ENCODE measurements around the gene FCRLB.
"Not testable (repeated sequence)": the region's sequence is repeated elsewhere in the genome, so short reads cannot be mapped to it uniquely, and the experiment has no call there.

Gene FCRLB, protein sequence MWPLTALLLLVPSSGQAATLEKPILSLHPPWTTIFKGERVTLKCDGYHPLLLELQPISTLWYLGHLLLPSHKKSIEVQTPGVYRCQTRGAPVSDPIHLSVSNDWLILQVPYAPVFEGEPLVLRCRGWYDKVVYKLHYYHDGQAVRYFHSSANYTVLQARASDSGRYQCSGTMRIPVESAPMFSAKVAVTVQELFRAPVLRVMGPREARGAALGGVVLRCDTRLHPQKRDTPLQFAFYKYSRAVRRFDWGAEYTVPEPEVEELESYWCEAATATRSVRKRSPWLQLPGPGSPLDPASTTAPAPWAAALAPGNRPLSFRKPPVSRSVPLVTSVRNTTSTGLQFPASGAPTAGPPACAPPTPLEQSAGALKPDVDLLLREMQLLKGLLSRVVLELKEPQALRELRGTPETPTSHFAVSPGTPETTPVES

GRCh38 chr1:161720956-161721737 is at the start of gene FCRLB:
Gene FCRLB (plus strand): TSS chr1:161721544. CDS start chr1:161722673, 1,129 bp downstream.
- no peak for DNase-seq

DNA sequence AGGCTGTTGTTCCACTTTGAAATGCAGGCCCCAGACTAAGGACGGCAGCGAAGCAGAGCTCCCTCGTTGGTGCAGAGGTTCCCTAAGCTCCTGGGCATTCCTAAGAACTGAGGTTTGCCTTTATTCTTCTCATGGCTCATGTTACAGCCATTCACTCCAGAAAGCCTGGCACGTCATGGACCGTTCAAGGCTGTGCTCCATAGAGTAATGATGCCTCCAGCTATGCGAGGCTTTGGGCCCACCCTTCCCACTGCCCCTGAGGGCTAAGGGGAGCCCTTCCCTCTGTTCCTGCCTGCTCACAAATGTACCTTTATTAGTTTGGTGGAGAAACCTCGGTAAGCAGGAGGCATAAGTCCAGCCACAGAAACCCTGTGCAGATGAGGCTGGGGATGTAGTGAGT is 47.9 kb upstream of the FCRLB start:
- DNase-seq, result not testable (repeated sequence)

DNA sequence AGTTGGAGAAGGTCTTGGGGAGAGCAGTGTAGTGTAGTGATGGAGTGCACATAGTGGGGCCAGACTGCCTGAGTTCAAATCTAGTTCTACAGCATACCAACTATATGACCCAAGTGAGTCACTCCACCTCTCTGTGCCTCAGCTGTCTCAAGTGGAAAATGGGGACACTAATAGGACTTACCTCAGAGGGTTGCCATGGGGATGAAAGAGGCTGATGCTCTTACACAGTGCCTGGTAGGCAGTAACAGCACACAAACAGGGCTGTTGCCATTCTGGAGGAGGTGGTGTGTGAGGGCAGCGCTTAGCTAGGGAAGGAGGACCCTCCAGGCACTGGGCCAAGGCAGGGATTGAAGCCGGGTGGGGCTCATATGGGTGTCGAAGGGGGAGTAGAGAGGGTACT is 46.9 kb upstream of the FCRLB start:
- DNase-seq, result not testable (repeated sequence)

DNA sequence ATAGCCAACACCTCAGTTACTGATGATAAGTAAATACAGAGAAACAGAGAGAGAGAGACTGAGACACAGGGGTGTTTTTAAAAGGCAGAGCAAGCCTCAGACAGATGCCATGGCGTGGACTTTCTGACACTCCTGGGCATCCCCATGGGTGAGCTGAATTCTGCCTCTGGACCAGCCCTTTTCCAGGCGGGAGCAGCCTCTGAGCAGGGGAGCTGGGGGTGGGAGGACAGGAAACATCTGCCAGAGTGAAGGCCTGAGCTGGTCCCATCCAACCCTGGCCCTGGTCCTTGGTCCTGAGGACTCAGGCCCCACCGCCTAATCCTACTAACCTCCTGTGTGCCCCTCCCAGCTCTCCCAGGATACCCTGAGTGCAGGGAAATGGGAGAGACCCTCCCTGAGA is 46.4 kb upstream of the FCRLB start:
- not testable (repeated sequence) for DNase-seq

DNA sequence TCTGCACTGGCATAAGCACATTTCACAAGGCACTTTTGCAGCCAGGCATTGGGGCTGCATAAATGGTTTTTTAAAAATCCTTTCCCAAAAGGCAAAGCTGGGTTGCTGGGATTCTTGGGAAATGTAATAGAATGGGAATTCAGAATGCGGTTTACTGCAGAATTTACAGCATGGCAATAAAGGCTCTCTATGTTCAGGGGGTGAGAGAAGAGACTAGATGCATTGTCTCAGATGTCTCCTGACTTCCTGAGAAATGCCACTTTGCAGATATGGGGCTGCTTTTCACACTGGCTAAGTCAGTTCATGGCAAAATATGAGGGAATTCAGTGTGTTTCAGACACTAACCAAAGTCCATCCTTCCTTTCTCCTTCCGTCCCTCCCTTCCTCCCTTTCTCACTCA is 44.9 kb upstream of the FCRLB start:
- no peak for DNase-seq

DNA sequence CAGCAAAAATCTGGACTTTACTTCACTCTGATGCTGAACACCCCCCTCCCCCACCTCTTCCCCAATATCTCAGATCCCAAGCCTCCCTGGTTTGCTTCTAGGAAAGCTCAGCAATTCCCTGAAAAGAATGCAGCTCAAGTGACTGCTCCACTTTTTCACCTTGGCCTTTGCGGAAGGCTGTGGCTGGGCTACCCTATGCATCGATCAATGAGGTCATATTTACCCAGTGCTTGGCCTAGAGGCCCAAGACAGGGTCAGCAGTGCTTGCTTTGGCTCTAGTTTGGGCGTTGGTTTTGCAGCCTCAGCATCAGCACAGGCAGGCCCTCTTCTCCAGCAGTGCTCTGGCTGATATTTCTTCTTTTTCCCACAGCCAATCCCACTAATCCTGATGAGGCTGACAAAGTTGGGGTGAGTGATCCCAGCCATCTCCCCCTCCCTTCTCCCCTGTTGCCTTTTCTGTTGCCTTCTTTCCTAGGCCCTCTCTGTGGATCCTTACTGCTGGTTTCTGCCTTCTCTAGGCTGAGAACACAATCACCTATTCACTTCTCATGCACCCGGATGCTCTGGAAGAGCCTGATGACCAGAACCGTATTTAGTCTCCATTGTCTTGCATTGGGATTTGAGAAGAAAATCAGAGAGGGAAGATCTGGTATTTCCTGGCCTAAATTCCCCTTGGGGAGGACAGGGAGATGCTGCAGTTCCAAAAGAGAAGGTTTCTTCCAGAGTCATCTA is 44.2 kb upstream of the FCRLB start:
- no peak for DNase-seq

DNA sequence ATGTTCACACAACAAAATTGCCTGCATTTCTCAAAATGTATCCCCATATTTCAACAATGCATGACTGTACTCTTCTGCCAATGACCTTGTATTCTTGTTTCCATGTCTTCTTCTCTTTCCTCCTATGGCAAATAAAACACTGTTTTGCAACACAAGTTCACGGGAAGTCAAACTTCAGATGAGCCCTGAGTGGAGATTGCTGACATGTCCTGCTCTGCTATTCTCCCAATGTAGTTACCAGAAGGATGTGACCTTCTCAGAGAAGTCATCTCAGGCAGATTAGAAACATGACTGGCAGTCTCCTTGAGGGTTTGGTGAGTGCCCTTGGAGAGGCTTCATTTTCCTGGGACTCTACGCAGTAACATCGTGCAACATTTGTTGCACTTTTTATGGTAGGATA is 42.8 kb upstream of the FCRLB start:
- DNase-seq, result no peak

DNA sequence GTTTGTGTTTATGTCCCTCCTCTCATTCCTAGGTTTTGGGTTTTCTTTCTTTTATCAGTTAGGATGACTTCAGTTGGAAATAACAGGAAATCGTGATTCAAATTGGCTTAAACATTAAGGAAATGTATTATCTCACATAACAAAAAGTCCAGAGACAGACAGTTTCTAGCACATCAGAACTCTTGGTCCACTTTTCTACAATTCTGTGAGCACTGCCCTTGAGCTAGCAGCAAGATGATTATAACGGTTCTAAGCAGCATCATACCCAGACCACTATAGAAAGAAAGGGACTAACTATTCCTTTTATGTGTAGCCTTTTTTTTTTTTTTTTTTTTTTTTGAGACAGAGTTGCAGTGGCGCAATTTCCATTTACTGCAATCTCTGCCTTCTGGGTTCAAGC is 39.5 kb upstream of the FCRLB start:
- DNase-seq, result no peak

- DNase-seq, result no peak
Observed at GRCh38 chr1:161688946-161689345, 32.4 kb upstream of the FCRLB start.

- DNase-seq, result no peak
Observed at GRCh38 chr1:161691846-161692245, 29.5 kb upstream of the FCRLB start.

- not testable (repeated sequence) for DNase-seq
Observed at GRCh38 chr1:161693020-161693712, 28.2 kb upstream of the FCRLB start.

DNA sequence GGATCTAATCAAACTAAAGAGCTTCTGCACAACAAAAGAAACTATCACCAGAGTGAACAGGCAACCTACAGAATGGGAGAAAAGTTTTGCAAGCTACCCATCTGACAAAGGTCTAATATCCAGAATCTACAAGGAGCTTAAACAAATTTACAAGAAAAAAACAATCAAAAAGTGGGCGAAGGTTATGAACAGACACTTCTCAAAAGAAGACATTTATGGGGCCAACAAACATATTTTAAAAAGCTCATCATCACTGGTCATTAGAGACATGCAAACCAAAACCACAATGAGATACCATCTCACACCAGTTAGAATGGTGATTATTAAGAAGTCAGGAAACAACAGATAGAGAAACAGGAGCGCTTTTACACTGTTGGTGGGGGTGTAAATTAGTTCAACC is 23.0 kb upstream of the FCRLB start:
- DNase-seq, result not testable (repeated sequence)

DNA sequence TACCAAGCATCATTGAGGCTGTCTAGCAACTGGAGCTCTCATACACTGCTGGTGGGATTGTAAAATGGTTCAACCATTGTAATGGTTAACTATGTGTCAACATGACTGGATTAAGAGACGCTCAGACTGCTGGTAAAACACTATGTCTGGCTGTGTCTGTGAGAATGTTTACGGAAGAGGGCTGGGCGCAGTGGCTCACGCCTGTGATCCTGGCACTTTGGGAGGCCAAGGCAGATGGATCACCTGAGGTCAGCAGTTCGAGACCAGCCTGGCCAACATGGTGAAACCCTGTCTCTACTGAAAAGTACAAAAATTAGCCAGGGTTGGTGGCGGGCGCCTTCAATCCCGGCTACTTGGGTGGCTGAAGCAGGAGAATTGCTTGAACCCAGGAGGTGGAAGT is 19.1 kb upstream of the FCRLB start:
- no peak for DNase-seq

GRCh38 chr1:161705537-161705936 is 15.8 kb upstream of the FCRLB start:
- DNase-seq, result no peak

DNA sequence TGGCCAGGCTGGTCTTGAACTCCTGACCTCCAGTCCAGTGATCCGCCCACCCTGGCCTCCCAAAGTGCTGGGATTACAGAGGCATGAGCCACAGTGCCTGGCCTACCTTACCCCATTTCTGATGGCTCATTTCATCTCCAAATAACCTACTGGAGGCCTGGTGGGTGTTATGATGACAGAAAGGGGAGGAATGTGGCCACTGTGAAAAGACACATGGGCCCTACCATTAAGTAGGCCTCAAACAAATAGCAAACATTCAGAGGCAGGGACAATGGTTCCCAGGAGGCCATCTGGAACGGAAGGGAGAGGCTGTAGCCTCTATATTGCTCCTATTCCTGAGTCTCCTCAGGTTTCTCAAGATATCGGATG is 15.2 kb upstream of the FCRLB start:
- no peak for DNase-seq

GRCh38 chr1:161706482-161707347 is 14.6 kb upstream of the FCRLB start, which contains the start of gene FCRLA:
Gene FCRLA (plus strand): TSS chr1:161707229. CDS start chr1:161707265, 36 bp downstream.
- no peak for DNase-seq

GRCh38 chr1:161707503-161707902 is 13.8 kb upstream of the FCRLB start:
- no peak for DNase-seq

GRCh38 chr1:161709373-161709772 is 12.0 kb upstream of the FCRLB start:
- DNase-seq, result no peak

DNA sequence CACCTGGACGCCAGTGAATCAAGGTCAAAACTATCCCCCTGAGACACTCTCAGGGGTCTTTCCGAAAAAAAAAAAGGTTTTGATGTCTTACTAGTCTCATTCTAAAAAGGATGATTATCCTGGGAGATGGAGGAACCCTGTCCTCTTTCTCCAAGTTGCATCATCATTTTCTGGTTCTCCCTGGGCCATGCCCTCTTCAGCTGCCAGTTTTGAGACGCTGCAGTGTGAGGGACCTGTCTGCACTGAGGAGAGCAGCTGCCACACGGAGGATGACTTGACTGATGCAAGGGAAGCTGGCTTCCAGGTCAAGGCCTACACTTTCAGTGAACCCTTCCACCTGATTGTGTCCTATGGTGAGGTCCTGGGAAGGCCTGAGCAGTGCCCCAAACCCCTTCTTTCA is 10.8 kb upstream of the FCRLB start:
- no peak for DNase-seq

- DNase-seq, result no peak
Observed at GRCh38 chr1:161718559-161719324, 2.6 kb upstream of the FCRLB start.

DNA sequence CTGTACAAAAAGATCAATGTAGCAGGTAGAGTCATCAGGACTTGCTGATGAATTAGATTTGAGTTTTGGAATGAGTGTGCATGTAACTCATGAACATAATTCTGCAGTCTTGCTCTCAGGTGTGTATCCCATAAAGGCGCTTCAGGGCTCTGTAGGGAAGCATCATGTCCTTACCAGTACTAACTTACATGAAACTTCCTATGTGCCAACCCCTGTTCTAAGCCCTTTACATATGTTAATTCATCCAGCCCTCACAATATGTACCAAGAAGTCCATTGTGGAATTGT is 2.1 kb upstream of the FCRLB start:
- DNase-seq, result no peak

Data from NCI-H1048 (cell line).